HepG2 (cell line): ENCODE results near the gene DUS1L. TPM values are rescaled to one million over a fixed set of nuclear protein-coding genes. Genes with fewer than 3 reads are reported as not detected.

Experiments
- DMAP1 ChIP-seq: IDR thresholded peaks from 2 replicates; pipeline ENCODE4 v1.6.1; 2016
- GTF3A ChIP-seq: sonication (generic); formaldehyde crosslinking; conservative IDR thresholded peaks from 2 replicates; pipeline ENCODE4 v1.4.0; 2020; ENCODE audit warnings: mild to moderate bottlenecking, missing genetic modification reagents
- LCORL ChIP-seq, 2 experiments: fragments of 450-650 bp in 1 of 2; sonication (generic) in 1 of 2; formaldehyde crosslinking in 1 of 2; IDR thresholded peaks; 2 replicates each; pipeline versions ENCODE4 v1.5.0 to v1.6.1; 2017 to 2020; ENCODE audit warnings: antibody characterized with exemption in 1 of 2, missing genetic modification reagents in 1 of 2
- MAX ChIP-seq: IDR thresholded peaks from 2 replicates; pipeline ENCODE4 v1.6.1; 2012; ENCODE audit warnings: inconsistent platforms
- NFIC ChIP-seq: IDR thresholded peaks from 2 replicates; pipeline ENCODE4 v1.6.1; 2012; ENCODE audit warnings: mild to moderate bottlenecking, low read length, inconsistent platforms
- RBM39 ChIP-seq: fragments of 200-400 bp; formaldehyde crosslinking; IDR thresholded peaks from one replicate; pipeline ENCODE4 v1.6.1; 2018; ENCODE audit warnings: antibody characterized with exemption, mild to moderate bottlenecking, low read depth, low read length; ENCODE audit not compliant: poor library complexity, severe bottlenecking
- SIX4 ChIP-seq: sonication (generic); formaldehyde crosslinking; IDR thresholded peaks from 2 replicates; pipeline ENCODE4 v1.4.0; 2020; ENCODE audit warnings: missing genetic modification reagents
- ZBTB34 ChIP-seq: sonication (generic); formaldehyde crosslinking; IDR thresholded peaks from 2 replicates; pipeline ENCODE4 v1.8.0; 2022; ENCODE audit warnings: mild to moderate bottlenecking, missing genetic modification reagents
- ZBTB7B ChIP-seq: sonication (generic); formaldehyde crosslinking; IDR thresholded peaks from 2 replicates; pipeline ENCODE4 v1.4.0; 2020; ENCODE audit warnings: missing genetic modification reagents
- ZNF160 ChIP-seq: sonication (generic); formaldehyde crosslinking; IDR thresholded peaks from 2 replicates; pipeline ENCODE4 v1.8.0; 2022; ENCODE audit warnings: mild to moderate bottlenecking, inconsistent platforms, missing genetic modification reagents
- ZNF230 ChIP-seq: sonication (generic); formaldehyde crosslinking; IDR thresholded peaks from 2 replicates; pipeline ENCODE4 v1.4.0; 2020; ENCODE audit warnings: mild to moderate bottlenecking, missing genetic modification reagents
- ZNF232 ChIP-seq: sonication (generic); formaldehyde crosslinking; IDR thresholded peaks from 2 replicates; pipeline ENCODE4 v1.4.0; 2020; ENCODE audit warnings: missing genetic modification reagents, borderline replicate concordance
- ZNF281 ChIP-seq: sonication (generic); formaldehyde crosslinking; IDR thresholded peaks from 2 replicates; pipeline ENCODE4 v1.4.0; 2020; ENCODE audit warnings: missing genetic modification reagents, borderline replicate concordance
- ZNF318 ChIP-seq: sonication (generic); formaldehyde crosslinking; IDR thresholded peaks from 2 replicates; pipeline ENCODE4 v1.4.0; 2020; ENCODE audit warnings: mild to moderate bottlenecking, missing genetic modification reagents
- ZNF567 ChIP-seq: sonication (generic); formaldehyde crosslinking; IDR thresholded peaks from 2 replicates; pipeline ENCODE4 v1.8.1; 2023; ENCODE audit warnings: mild to moderate bottlenecking, missing genetic modification reagents, borderline replicate concordance
- polyA plus RNA-seq, 8 experiments: library from polyadenylated mRNA; depleted of rRNA in 3 of 8; stranded (reverse) in 7 of 8; unstranded in 1 of 8; fragments of >200 nt; fragmentation: Illumina TruSeq in 4 of 8; extraction: Trizol in 4 of 8; gene quantifications; 2 replicates each; pipeline versions ENCODE4 v1.2.1 to v1.2.3, GENCODE V29; 2011 to 2016; ENCODE audit warnings: low read depth in 4 of 8, missing spikeins in 1 of 8, mixed read lengths in 1 of 8; ENCODE audit not compliant: insufficient read depth in 1 of 8
- total RNA-seq, 5 experiments: library from RNA; depleted of rRNA; stranded (reverse); fragments of >200 nt; fragmentation: Illumina TruSeq; extraction: Trizol; gene quantifications; 2 replicates each; pipeline ENCODE4 v1.2.3, GENCODE V29; 2016; ENCODE audit warnings: low read depth in 1 of 5

Gene DUS1L
- total and polyA plus RNA-seq, 2 of the 13 experiments (the other 11 are each of a cell fraction or from before 2014, with no cell fraction given): 81.0 to 109 TPM

- TF ChIP-seq ZNF281 (peak; percentile 86; the same call in 1 of the 2 replicates), DMAP1 (CRISPR knock-in tag) (peak; percentile 73; the same call in 1 of the 2 replicates), ZBTB7B (CRISPR knock-in tag) (peak; percentile 90), ZBTB34 (0 out of 2 replicates have a peak, but pooled peaks have one; percentile 7), SIX4 (CRISPR knock-in tag) (no peak), RBM39 (no peak), ZNF230 (CRISPR knock-in tag) (peak; percentile 24; the same call in 1 of the 2 replicates), MAX (peak; percentile 92), GTF3A (CRISPR knock-in tag) (peak; percentile 46; the same call in 1 of the 2 replicates), LCORL (IDR thresholded peaks at IDR 0.05) (no peak), LCORL (CRISPR knock-in tag; IDR thresholded peaks at IDR 0.05) (peak; percentile 92), ZNF160 (CRISPR knock-in tag) (0 out of 2 replicates have a peak, but pooled peaks have one; percentile 23), ZNF567 (CRISPR knock-in tag) (peak; percentile 47; the same call in 1 of the 2 replicates), NFIC (no peak), ZNF232 (CRISPR knock-in tag) (peak; percentile 66; the same call in 1 of the 2 replicates), ZNF318 (CRISPR knock-in tag) (peak; percentile 22)
These were observed 8.6 kb downstream of the DUS1L start (continued) for GRCh38 chr17:82056729-82057621.
